Panc1 (cell line): Measurements from ENCODE around the gene PCDHGA1. TPM values are rescaled to one million over a fixed set of nuclear protein-coding genes. Genes with fewer than 3 reads are reported as not detected.

Experiments used
- ATAC-seq: fragments of 200-7000 bp; cut with Tn5 transposase; 2 replicates; pipeline ENCODE4 v1.9.1; 2020; ENCODE audit warnings: mild to moderate bottlenecking, moderate library complexity
- BruUV-seq: library from RNA; stranded (reverse); fragments of 400-500 nt; replicated peaks from 2 replicates; lab custom pipeline; 2021; lab: Mats Ljungman, UMichigan
- CTCF ChIA-PET: fragments of 300-600 bp; sonication (Branson Sonifier 250); formaldehyde crosslinking; loops from one replicate; lab custom pipeline; 2022; ENCODE audit warnings: antibody characterized with exemption; lab: Charles Lee
- POLR2A ChIA-PET: fragments of 300-600 bp; sonication (Branson Sonifier 250); formaldehyde crosslinking; loops from one replicate; lab custom pipeline; 2022; ENCODE audit warnings: antibody characterized with exemption; lab: Charles Lee
- DNase-seq: peaks from one replicate; pipeline ENCODE4 v3.0.0-alpha.2; 2010; ENCODE audit warnings: low read depth, low spot score
- H3K27ac ChIP-seq: 2 replicates; pipeline ENCODE4 v1.5.1; 2011; ENCODE audit warnings: mild to moderate bottlenecking, low read length, inconsistent platforms
- H3K27me3 ChIP-seq: fragments of 200-500 bp; sonication (Bioruptor generic); 2 replicates; pipeline ENCODE4 v1.6.0; 2014; ENCODE audit warnings: low read length, inconsistent platforms; ENCODE audit not compliant: control insufficient read depth, insufficient read depth
- H3K36me3 ChIP-seq: fragments of 200-500 bp; sonication (Bioruptor generic); 2 replicates; pipeline ENCODE4 v1.5.1; 2014; ENCODE audit warnings: inconsistent platforms, mild to moderate bottlenecking, low read length, moderate library complexity; ENCODE audit not compliant: control insufficient read depth, insufficient read depth
- H3K4me1 ChIP-seq: 2 replicates; pipeline ENCODE4 v1.5.1; 2011; ENCODE audit warnings: inconsistent platforms, mild to moderate bottlenecking, low read length, moderate library complexity; ENCODE audit not compliant: control insufficient read depth, insufficient read depth
- H3K4me3 ChIP-seq, 2 experiments: 2 replicates each; pipeline ENCODE4 v1.5.1; 2011 to 2012; ENCODE audit warnings: low read depth in 2 of 2, low read length in 2 of 2, mild to moderate bottlenecking in 2 of 2, inconsistent platforms in 1 of 2, moderate library complexity in 1 of 2
- H3K9me3 ChIP-seq: fragments of 200-500 bp; sonication (Bioruptor generic); 2 replicates; pipeline ENCODE4 v1.5.1; 2014; ENCODE audit warnings: low read depth, mild to moderate bottlenecking, inconsistent platforms, low read length, moderate library complexity; ENCODE audit not compliant: control insufficient read depth, insufficient read depth
- CTCF ChIP-seq: fragments of 450-650 bp; IDR thresholded peaks from 2 replicates; pipeline ENCODE4 v1.5.1; 2017; ENCODE audit warnings: mild to moderate bottlenecking
- POLR2AphosphoS5 ChIP-seq: IDR thresholded peaks from 2 replicates; pipeline ENCODE4 v1.6.1; 2012; ENCODE audit warnings: mild to moderate bottlenecking, low read depth, low read length, moderate library complexity
- REST ChIP-seq, 2 experiments: IDR thresholded peaks; 2 replicates each; pipeline ENCODE4 v1.6.1; 2011 to 2012; ENCODE audit warnings: low read depth in 2 of 2, control low read depth in 1 of 2, low read length in 1 of 2, mild to moderate bottlenecking in 1 of 2, moderate library complexity in 1 of 2; ENCODE audit not compliant: insufficient read depth in 1 of 2
- SIN3A ChIP-seq: IDR thresholded peaks from 2 replicates; pipeline ENCODE4 v1.6.1; 2012; ENCODE audit warnings: low read depth, mild to moderate bottlenecking, low read length, moderate library complexity, borderline replicate concordance; ENCODE audit not compliant: insufficient read depth
- TCF7L2 ChIP-seq: IDR thresholded peaks from 2 replicates; pipeline ENCODE4 v1.6.1; 2011; ENCODE audit warnings: mild to moderate bottlenecking, low read depth, low read length, inconsistent platforms
- in situ Hi-C: cut with HindIII; loops from 2 replicates; pipeline ENCODE4 v1.10.0; 2016; ENCODE audit warnings: low sequenced_read_pairs, low pct_unique_long_range_greater_than_20kb
- intact Hi-C: fragments of 100-400 bp; cut with micrococcal nuclease; formaldehyde crosslinking; loops from one replicate; pipeline ENCODE4 v1.10.0; 2022; ENCODE audit not compliant: unreplicated experiment
- total RNA-seq: library from RNA; stranded (reverse); gene quantifications from one replicate; pipeline ENCODE4 v1.2.1, GENCODE V29; 2021; ENCODE audit not compliant: unreplicated experiment

Gene PCDHGA1
- total RNA-seq, 1 experiment from 2014 or later: 0.92 TPM

- Histone ChIP-seq H3K4me1 (peaks cover 12% of the 10 kb centered on the region), H3K27me3 (no peaks in the 10 kb centered on the region), H3K27ac (no peak overlapping the region), H3K4me3 (peak overlapping the region; percentile 90 to 93), H3K9me3 (no peaks in the 10 kb centered on the region), H3K36me3 (no peaks in the 10 kb centered on the region)
- ChIA-PET POLR2A (interaction anchor here (1.2 kb wide), 1 partner anchor 16 kb away, joined by 4 read pairs; no protein-coding TSS in a partner anchor), CTCF (interaction anchor here (0.5 to 0.7 kb wide), 3 partner anchors 26 to 391 kb away, joined by 3 to 4 read pairs (median 3); partner anchors contain the start of gene PCDHGB7)
- no peak for ATAC-seq
- no TSS peak for BruUV-seq
- in situ Hi-C loops (no loop called here), intact Hi-C loops (no loop called here)
- TF ChIP-seq CTCF (no peak), POLR2AphosphoS5 (no peak), REST (IDR thresholded peaks at IDR 0.05; ENCODE audit: insufficient read depth in 1 of 2, low read depth in 2 of 2, low read length in 1 of 2) (no peak)
- no peak for DNase-seq
Measured at GRCh38 chr5:141477044-141477575, 146.8 kb downstream of the PCDHGA1 start.

- H3K27ac ChIP-seq: no peak overlapping the region
- TF ChIP-seq POLR2AphosphoS5 (no peak), TCF7L2 (no peak), REST (IDR thresholded peaks at IDR 0.05; ENCODE audit: insufficient read depth in 1 of 2, low read depth in 2 of 2, low read length in 1 of 2) (no peak), SIN3A (no peak), CTCF (no peak)
- no peaks in the 10 kb centered on the region for H3K36me3 ChIP-seq
- ATAC-seq: no peak
- DNase-seq: no peak
- intact Hi-C loops: no loop called here
- no TSS peak for BruUV-seq
- ChIA-PET POLR2A (no interaction called here), CTCF (no interaction called here)
- in situ Hi-C loops: no loop called here
- H3K4me3 ChIP-seq: peak overlapping the region in 1 of 2 experiments; percentile 8; a peak in 1 of 4 replicates
- H3K27me3 ChIP-seq: no peaks in the 10 kb centered on the region
- H3K9me3 ChIP-seq: no peaks in the 10 kb centered on the region
- H3K4me1 ChIP-seq: peaks cover 12% of the 10 kb centered on the region
Measured at GRCh38 chr5:141477815-141478214, 147.5 kb downstream of the PCDHGA1 start.
